ENCODE measurements around the gene INPP5A. TPM values are rescaled to one million over a fixed set of nuclear protein-coding genes. Genes with fewer than 3 reads are reported as not detected.

INPP5A gene
- total RNA-seq, 6 donors from 2014 or later = 28.6 to 81.7 (median 44.8) TPM

DNA sequence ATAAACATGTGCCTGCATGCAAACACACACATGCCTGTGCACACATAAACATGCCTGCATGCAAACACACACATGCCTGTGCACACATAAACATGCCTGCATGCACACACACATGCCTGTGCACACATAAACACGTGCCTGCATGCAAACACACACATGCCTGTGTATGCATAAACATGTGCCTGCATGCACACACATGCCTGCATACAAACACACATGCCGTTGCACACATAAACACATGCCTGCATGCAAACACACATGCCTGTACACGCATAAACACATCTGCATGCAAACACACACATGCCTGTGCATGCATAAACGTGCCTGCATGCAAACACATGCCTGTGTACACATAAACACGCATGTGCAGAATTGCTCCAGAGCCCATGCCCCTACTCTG, 226.0 kb downstream of the INPP5A start:
- ATAC-seq (ENCODE audit: low FRiP score in 2 of 2) (no peak), DNase-seq (no peak)
- Histone ChIP-seq H3K4me3 (no peak overlapping the region), H3K36me3 (peaks cover 0 to 49% (median 25%) of the 10 kb centered on the region in 4 donors), H3K4me1 (no peaks in the 10 kb centered on the region), H3K27ac (no peak overlapping the region), H3K9me3 (no peaks in the 10 kb centered on the region), H3K27me3 (no peaks in the 10 kb centered on the region)
- TF ChIP-seq, protein P1, sequence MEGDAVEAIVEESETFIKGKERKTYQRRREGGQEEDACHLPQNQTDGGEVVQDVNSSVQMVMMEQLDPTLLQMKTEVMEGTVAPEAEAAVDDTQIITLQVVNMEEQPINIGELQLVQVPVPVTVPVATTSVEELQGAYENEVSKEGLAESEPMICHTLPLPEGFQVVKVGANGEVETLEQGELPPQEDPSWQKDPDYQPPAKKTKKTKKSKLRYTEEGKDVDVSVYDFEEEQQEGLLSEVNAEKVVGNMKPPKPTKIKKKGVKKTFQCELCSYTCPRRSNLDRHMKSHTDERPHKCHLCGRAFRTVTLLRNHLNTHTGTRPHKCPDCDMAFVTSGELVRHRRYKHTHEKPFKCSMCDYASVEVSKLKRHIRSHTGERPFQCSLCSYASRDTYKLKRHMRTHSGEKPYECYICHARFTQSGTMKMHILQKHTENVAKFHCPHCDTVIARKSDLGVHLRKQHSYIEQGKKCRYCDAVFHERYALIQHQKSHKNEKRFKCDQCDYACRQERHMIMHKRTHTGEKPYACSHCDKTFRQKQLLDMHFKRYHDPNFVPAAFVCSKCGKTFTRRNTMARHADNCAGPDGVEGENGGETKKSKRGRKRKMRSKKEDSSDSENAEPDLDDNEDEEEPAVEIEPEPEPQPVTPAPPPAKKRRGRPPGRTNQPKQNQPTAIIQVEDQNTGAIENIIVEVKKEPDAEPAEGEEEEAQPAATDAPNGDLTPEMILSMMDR (IDR thresholded peaks at IDR 0.05) = no peak
- TF ChIP-seq POLR2AphosphoS5 (IDR thresholded peaks at IDR 0.05) = no peak
- 94 to 98% methylated on average over 4 to 5 of the region's 5 CpGs for WGBS, 2 donors

DNA sequence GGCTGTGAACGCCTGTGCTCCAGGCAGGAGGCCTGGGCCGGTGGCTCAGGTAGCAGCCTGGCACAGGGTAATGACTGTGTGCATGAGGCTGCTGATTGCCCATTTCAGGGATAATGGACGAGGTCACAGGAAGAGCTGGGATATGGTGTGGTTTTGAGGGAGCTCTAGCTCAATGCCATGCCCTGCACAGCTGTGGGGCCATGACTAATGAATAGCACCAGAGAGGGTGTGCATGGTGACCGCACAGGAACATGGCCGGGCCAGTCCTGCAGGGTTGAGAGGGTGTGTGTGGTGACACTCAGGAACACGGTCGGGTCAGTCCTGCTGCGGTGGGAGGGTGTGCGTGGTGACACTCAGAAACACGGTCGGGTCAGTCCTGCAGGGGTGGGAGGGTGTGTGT, 226.5 kb downstream of the INPP5A start:
- peaks cover 0 to 49% (median 28%) of the 10 kb centered on the region in 4 donors for H3K36me3 ChIP-seq
- TF ChIP-seq, protein P1 (IDR thresholded peaks at IDR 0.05) = no peak
- TF ChIP-seq POLR2AphosphoS5 (IDR thresholded peaks at IDR 0.05) = no peak
- no peak for TF ChIP-seq POLR2A (IDR thresholded peaks at IDR 0.05)
- no peak for TF ChIP-seq EP300 (IDR thresholded peaks at IDR 0.05)
- WGBS, 2 donors = 55 to 85% methylated on average over 9 to 11 of the region's 11 CpGs
- H3K27ac ChIP-seq = no peak overlapping the region
- H3K4me3 ChIP-seq = no peak overlapping the region
- no peaks in the 10 kb centered on the region for H3K9me3 ChIP-seq
- H3K27me3 ChIP-seq = no peaks in the 10 kb centered on the region
- ATAC-seq (ENCODE audit: low FRiP score in 2 of 2) (no peak), DNase-seq (no peak)
- H3K4me1 ChIP-seq = no peaks in the 10 kb centered on the region

DNA sequence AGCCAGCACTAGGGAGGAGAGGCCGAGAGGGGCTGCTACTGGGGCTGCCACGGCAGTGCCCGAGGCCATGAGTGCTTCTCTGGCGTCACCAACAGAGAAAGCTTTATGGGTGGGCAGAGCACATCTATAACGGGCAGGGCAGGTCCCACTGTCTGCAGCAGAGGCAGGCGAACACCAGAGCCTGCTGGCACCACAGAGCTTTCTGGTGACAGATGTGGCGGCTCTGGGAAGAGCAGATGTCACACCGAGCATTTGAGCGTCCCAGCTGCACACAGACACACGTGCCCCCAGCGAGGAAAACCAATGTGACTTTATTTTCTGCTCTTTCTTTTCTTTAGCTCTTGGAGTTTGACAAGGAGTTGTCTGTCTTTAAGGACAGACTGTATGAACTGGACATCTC, 227.8 kb downstream of the INPP5A start:
- Histone ChIP-seq H3K27me3 (no peaks in the 10 kb centered on the region), H3K36me3 (peaks cover 0 to 46% (median 21%) of the 10 kb centered on the region in 4 donors), H3K9me3 (no peaks in the 10 kb centered on the region), H3K27ac (no peak overlapping the region), H3K4me3 (no peak overlapping the region), H3K4me1 (no peaks in the 10 kb centered on the region)
- no peak for TF ChIP-seq POLR2AphosphoS5 (IDR thresholded peaks at IDR 0.05)
- no peak for TF ChIP-seq EP300 (IDR thresholded peaks at IDR 0.05)
- TF ChIP-seq POLR2A (IDR thresholded peaks at IDR 0.05) = no peak
- TF ChIP-seq, protein P1 (IDR thresholded peaks at IDR 0.05) = no peak
- DNase-seq = no peak
- ATAC-seq (ENCODE audit: low FRiP score in 2 of 2) = no peak
- 90 to 91% methylated on average over 8 to 11 of the region's 11 CpGs for WGBS, 2 donors

DNA sequence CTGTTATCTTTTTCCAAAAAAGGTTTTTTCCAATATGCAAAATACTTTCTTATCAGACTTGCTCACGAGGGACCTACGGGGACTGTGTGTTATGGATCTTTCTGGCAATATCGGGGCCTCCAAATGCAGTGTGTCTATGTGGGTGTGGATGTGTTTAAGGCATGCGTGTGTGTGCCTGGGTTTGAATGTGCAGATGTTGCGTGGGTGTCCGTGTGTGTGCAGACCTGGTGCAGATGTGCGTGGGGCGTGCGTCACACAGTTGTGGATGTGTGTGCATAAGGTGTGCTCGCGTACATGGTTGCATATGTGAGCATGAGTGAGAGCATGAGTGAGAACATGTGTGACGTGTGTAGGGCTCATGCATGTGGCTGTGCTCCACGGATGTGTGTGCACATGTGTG, 228.7 kb downstream of the INPP5A start:
- TF ChIP-seq POLR2A (IDR thresholded peaks at IDR 0.05) = no peak
- TF ChIP-seq, protein P1 (IDR thresholded peaks at IDR 0.05) = no peak
- no peak for TF ChIP-seq EP300 (IDR thresholded peaks at IDR 0.05)
- no peak for TF ChIP-seq POLR2AphosphoS5 (IDR thresholded peaks at IDR 0.05)
- Histone ChIP-seq H3K4me1 (no peaks in the 10 kb centered on the region), H3K27me3 (no peaks in the 10 kb centered on the region), H3K4me3 (no peak overlapping the region), H3K9me3 (no peaks in the 10 kb centered on the region), H3K27ac (no peak overlapping the region), H3K36me3 (peaks cover 0 to 48% (median 23%) of the 10 kb centered on the region in 4 donors)
- ATAC-seq (ENCODE audit: low FRiP score in 2 of 2) (no peak), DNase-seq (peak in 1 of 2 donors; percentile 28)
- WGBS, 2 donors = 95 to 96% methylated on average over 13 of the region's 13 CpGs

Measured in upper lobe of left lung (tissue), 6 donors.